Sigmoid colon (tissue), 7 donors: ENCODE data around the gene ASAP2. TPM values are rescaled to one million over a fixed set of nuclear protein-coding genes. Genes with fewer than 3 reads are reported as not detected.

ENCODE experiments used
- DNase-seq: peaks from one replicate; pipeline ENCODE4 v3.0.0-alpha.2; 2019
- H3K27ac ChIP-seq, 4 donors: fragments of 200-600 bp; sonication (generic); one replicate each; pipeline ENCODE4 v1.5.1; 2016 to 2019; ENCODE audit warnings: mild to moderate bottlenecking in 1 of 4
- H3K27me3 ChIP-seq, 3 donors: fragments of 200-600 bp; sonication (generic); one replicate each; pipeline ENCODE4 v1.5.1; 2019; ENCODE audit warnings: mild to moderate bottlenecking in 1 of 3
- H3K36me3 ChIP-seq, 4 donors: fragments of 200-600 bp; sonication (generic); one replicate each; pipeline ENCODE4 v1.5.1; 2016 to 2019
- H3K4me1 ChIP-seq, 4 donors: fragments of 200-600 bp; sonication (generic); one replicate each; pipeline ENCODE4 v1.5.1; 2017 to 2019
- H3K4me3 ChIP-seq, 4 donors: fragments of 200-600 bp; sonication (generic); one replicate each; pipeline ENCODE4 v1.5.1; 2017 to 2019; ENCODE audit warnings: mild to moderate bottlenecking in 2 of 4, moderate library complexity in 1 of 4
- H3K9me3 ChIP-seq, 4 donors: fragments of 200-600 bp in 3 of 4; sonication (generic) in 3 of 4; one replicate each; pipeline versions ENCODE4 v1.5.1 to v1.6.1; 2013 to 2019
- CTCF ChIP-seq, 4 experiments: fragments of 450-650 bp in 3 of 4; fragments of 200-600 bp in 1 of 4; IDR thresholded peaks; one replicate each; pipeline ENCODE4 v1.5.1; 2016 to 2019; ENCODE audit warnings: antibody characterized with exemption in 4 of 4, mild to moderate bottlenecking in 3 of 4, moderate library complexity in 2 of 4
- EP300 ChIP-seq, 4 donors: sonication (generic); formaldehyde crosslinking; IDR thresholded peaks; one replicate each; pipeline ENCODE4 v1.6.1; 2017; ENCODE audit warnings: antibody characterized with exemption in 4 of 4
- POLR2A ChIP-seq, 2 donors: fragments of 450-650 bp; IDR thresholded peaks; one replicate each; pipeline ENCODE4 v1.6.1; 2016; ENCODE audit warnings: antibody characterized with exemption in 2 of 2, mild to moderate bottlenecking in 2 of 2, moderate library complexity in 2 of 2
- POLR2AphosphoS5 ChIP-seq, 4 donors: sonication (generic); formaldehyde crosslinking; IDR thresholded peaks; one replicate each; pipeline ENCODE4 v1.6.1; 2017; ENCODE audit warnings: antibody characterized with exemption in 4 of 4
- WGBS, 2 donors: extraction: QIAGEN DNeasy Blood & Tissue Kit; methylation state at CpG; one replicate each; pipeline ENCODE4 v1.1.7; 2013; 5-methylcytosine and 5-hydroxymethylcytosine counted together
- intact Hi-C: fragments of 100-400 bp; cut with DNase I; formaldehyde crosslinking; loops from one replicate; pipeline ENCODE4 v1.15.1; 2023
- polyA plus RNA-seq, 3 donors: library from polyadenylated mRNA; stranded (reverse); fragments of 200-250 nt; gene quantifications; one replicate each; pipeline ENCODE4 v1.2.3, GENCODE V29; 2013
- total RNA-seq, 4 donors: library from RNA; depleted of rRNA; stranded (reverse); fragments of >200 nt; gene quantifications; one replicate each; pipeline ENCODE4 v1.1.0, GENCODE V29; 2016
- donor health status: healthy with polysubstance abuse.
- donor health status: Bipolar disorder and iron deficiency.
- donor health status: healthy.

The ASAP2 gene
- total and polyA plus RNA-seq, 7 donors = 15.1 to 56.5 (median 25.8) TPM

- no peaks in the 10 kb centered on the region for H3K27me3 ChIP-seq
- intact Hi-C loops = no loop called here
- H3K36me3 ChIP-seq = peaks cover 0 to 22% (median 2%) of the 10 kb centered on the region in 4 donors
- no peak overlapping the region for H3K4me3 ChIP-seq
- TF ChIP-seq POLR2A (IDR thresholded peaks at IDR 0.05) (no peak), CTCF (IDR thresholded peaks at IDR 0.05) (no peak), EP300 (IDR thresholded peaks at IDR 0.05) (no peak), POLR2AphosphoS5 (IDR thresholded peaks at IDR 0.05) (no peak)
- no peak for DNase-seq
- H3K9me3 ChIP-seq = no peaks in the 10 kb centered on the region
- H3K27ac ChIP-seq = no peak overlapping the region
- 94 to 95% methylated on average over 8 of the region's 8 CpGs for WGBS, 2 donors
- peaks cover 0 to 5% (median 2%) of the 10 kb centered on the region in 4 donors for H3K4me1 ChIP-seq
Observed at GRCh38 chr2:9342659-9343058, 136.0 kb downstream of the ASAP2 start.

- no peak overlapping the region for H3K4me3 ChIP-seq
- H3K36me3 ChIP-seq = peaks cover 0 to 22% (median 2%) of the 10 kb centered on the region in 4 donors
- 93 to 97% methylated on average over 7 of the region's 7 CpGs for WGBS, 2 donors
- H3K4me1 ChIP-seq = peaks cover 0 to 5% (median 0%) of the 10 kb centered on the region in 4 donors
- H3K27me3 ChIP-seq = no peaks in the 10 kb centered on the region
- H3K9me3 ChIP-seq = no peaks in the 10 kb centered on the region
- TF ChIP-seq CTCF (IDR thresholded peaks at IDR 0.05) = no peak
- no peak for TF ChIP-seq POLR2A (IDR thresholded peaks at IDR 0.05)
- no peak for TF ChIP-seq POLR2AphosphoS5 (IDR thresholded peaks at IDR 0.05)
- TF ChIP-seq EP300 (IDR thresholded peaks at IDR 0.05) = no peak
- DNase-seq = no peak
- no peak overlapping the region for H3K27ac ChIP-seq
- intact Hi-C loops = no loop called here
Observed at GRCh38 chr2:9343524-9343923, 136.9 kb downstream of the ASAP2 start.

- Histone ChIP-seq H3K27ac (no peak overlapping the region), H3K9me3 (no peaks in the 10 kb centered on the region), H3K4me1 (peaks cover 0 to 5% (median 0%) of the 10 kb centered on the region in 4 donors), H3K4me3 (no peak overlapping the region), H3K27me3 (no peaks in the 10 kb centered on the region), H3K36me3 (peaks cover 0 to 22% (median 2%) of the 10 kb centered on the region in 4 donors)
- intact Hi-C loops = no loop called here
- WGBS, 2 donors = 94% methylated on average over 10 of the region's 10 CpGs
- DNase-seq = no peak
- TF ChIP-seq POLR2A (IDR thresholded peaks at IDR 0.05) (no peak), CTCF (IDR thresholded peaks at IDR 0.05) (no peak), EP300 (IDR thresholded peaks at IDR 0.05) (no peak), POLR2AphosphoS5 (IDR thresholded peaks at IDR 0.05) (no peak)
Observed at GRCh38 chr2:9344434-9344833, 137.8 kb downstream of the ASAP2 start.

- intact Hi-C loops = no loop called here
- 92 to 95% methylated on average over 7 of the region's 7 CpGs for WGBS, 2 donors
- Histone ChIP-seq H3K27ac (no peak overlapping the region), H3K4me1 (peaks cover 0 to 5% (median 0%) of the 10 kb centered on the region in 4 donors), H3K27me3 (no peaks in the 10 kb centered on the region), H3K4me3 (no peak overlapping the region), H3K36me3 (peaks cover 0 to 26% (median 3%) of the 10 kb centered on the region in 4 donors), H3K9me3 (no peaks in the 10 kb centered on the region)
- DNase-seq = no peak
- no peak for TF ChIP-seq CTCF (IDR thresholded peaks at IDR 0.05)
- TF ChIP-seq EP300 (IDR thresholded peaks at IDR 0.05) = no peak
Observed at GRCh38 chr2:9345343-9345742, 138.7 kb downstream of the ASAP2 start.

GRCh38 chr2:9345997-9346396 is 139.4 kb downstream of the ASAP2 start:
- intact Hi-C loops = no loop called here
- H3K27ac ChIP-seq = peak overlapping the region in 1 of 4 donors; percentile 49
- no peak for TF ChIP-seq EP300 (IDR thresholded peaks at IDR 0.05)
- TF ChIP-seq CTCF (IDR thresholded peaks at IDR 0.05) = no peak
- no peak for TF ChIP-seq POLR2AphosphoS5 (IDR thresholded peaks at IDR 0.05)
- no peak for TF ChIP-seq POLR2A (IDR thresholded peaks at IDR 0.05)

More at GRCh38 chr2:9345997-9346396, 139.4 kb downstream of the ASAP2 start:
- peaks cover 0 to 32% (median 9%) of the 10 kb centered on the region in 4 donors for H3K36me3 ChIP-seq
- WGBS, 2 donors = 96% methylated on average over 10 of the region's 10 CpGs
- no peak for DNase-seq
- H3K9me3 ChIP-seq = no peaks in the 10 kb centered on the region
- peaks cover 0 to 5% (median 0%) of the 10 kb centered on the region in 4 donors for H3K4me1 ChIP-seq
- no peak overlapping the region for H3K4me3 ChIP-seq
- no peaks in the 10 kb centered on the region for H3K27me3 ChIP-seq
